Measurements from ENCODE around the gene ZBED4.

GRCh38 chr22:49915610-49916009 is 62.0 kb downstream of the ZBED4 start:
- TF ChIP-seq POLR2AphosphoS5 (IDR thresholded peaks at IDR 0.05; ENCODE audit: insufficient read depth in 1 of 2, low read depth in 1 of 2) (no peak), CTCF (IDR thresholded peaks at IDR 0.05) (no peak)
